ENCODE measurements around the gene DERL2.
"Not testable (repeated sequence)": the region's sequence is repeated elsewhere in the genome, so short reads cannot be mapped to it uniquely, and the experiment has no call there.

The DERL2 gene

GRCh38 chr17:5443728-5444127 is 42.2 kb downstream of the DERL2 start:
- Histone ChIP-seq H3K9me3 (ENCODE audit: low read length) (no peaks in the 10 kb centered on the region), H2AFZ (ENCODE audit: low read depth, low read length) (no peak overlapping the region), H3K4me1 (ENCODE audit: insufficient read depth, low read length) (peaks cover 4% of the 10 kb centered on the region), H3K27me3 (ENCODE audit: insufficient read depth, low read length) (no peaks in the 10 kb centered on the region), H3K36me3 (ENCODE audit: insufficient read depth, low read length) (peaks cover 56% of the 10 kb centered on the region), H3K4me3 (ENCODE audit: low read length) (no peak overlapping the region)

GRCh38 chr17:5439446-5439764 is 46.6 kb downstream of the DERL2 start:
- no peaks in the 10 kb centered on the region for H3K27me3 ChIP-seq (ENCODE audit: insufficient read depth, low read length)
- H3K4me3 ChIP-seq (ENCODE audit: low read length), result peak overlapping the region; percentile 19

GRCh38 chr17:5438716-5439445 is 47.1 kb downstream of the DERL2 start, which contains the start of gene C1QBP:
TSS of gene C1QBP (minus strand) at chr17:5439155. CDS start at chr17:5439073, 82 bp downstream.
- H3K36me3 ChIP-seq (ENCODE audit: insufficient read depth, low read length), result peaks cover 49% of the 10 kb centered on the region
- H3K4me3 ChIP-seq (ENCODE audit: low read length), result peak within 1 kb of the TSS; percentile 85
- peak within 1 kb of the TSS; percentile 60 for H2AFZ ChIP-seq (ENCODE audit: low read depth, low read length)
- no peaks in the 10 kb centered on the region for H3K9me3 ChIP-seq (ENCODE audit: low read length)
- no peaks in the 10 kb centered on the region for H3K27me3 ChIP-seq (ENCODE audit: insufficient read depth, low read length)
- H3K4me1 ChIP-seq (ENCODE audit: insufficient read depth, low read length), result peaks cover 15% of the 10 kb centered on the region

More at GRCh38 chr17:5439446-5439764, 46.6 kb downstream of the DERL2 start:
- Histone ChIP-seq H2AFZ (ENCODE audit: low read depth, low read length) (peak overlapping the region; percentile 40), H3K36me3 (ENCODE audit: insufficient read depth, low read length) (peaks cover 50% of the 10 kb centered on the region), H3K4me1 (ENCODE audit: insufficient read depth, low read length) (peaks cover 15% of the 10 kb centered on the region), H3K9me3 (ENCODE audit: low read length) (no peaks in the 10 kb centered on the region)

GRCh38 chr17:5437721-5438317 is 48.2 kb downstream of the DERL2 start:
- peaks cover 51% of the 10 kb centered on the region for H3K36me3 ChIP-seq (ENCODE audit: insufficient read depth, low read length)
- H3K4me3 ChIP-seq (ENCODE audit: low read length), result peak overlapping the region; percentile 85
- H3K4me1 ChIP-seq (ENCODE audit: insufficient read depth, low read length), result peaks cover 15% of the 10 kb centered on the region
- no peaks in the 10 kb centered on the region for H3K27me3 ChIP-seq (ENCODE audit: insufficient read depth, low read length)
- no peaks in the 10 kb centered on the region for H3K9me3 ChIP-seq (ENCODE audit: low read length)
- H2AFZ ChIP-seq (ENCODE audit: low read depth, low read length), result no peak overlapping the region

- Histone ChIP-seq H3K36me3 (ENCODE audit: insufficient read depth, low read length) (peaks cover 57% of the 10 kb centered on the region), H3K4me1 (ENCODE audit: insufficient read depth, low read length) (peaks cover 15% of the 10 kb centered on the region)
- not testable (repeated sequence) for H3K9me3 ChIP-seq (ENCODE audit: low read length); H3K4me3 ChIP-seq (ENCODE audit: low read length); H3K27me3 ChIP-seq (ENCODE audit: insufficient read depth, low read length); H2AFZ ChIP-seq (ENCODE audit: low read depth, low read length)
Measured at GRCh38 chr17:5435781-5436315, 50.1 kb downstream of the DERL2 start.

GRCh38 chr17:5434984-5435383 is 51.0 kb downstream of the DERL2 start:
- Histone ChIP-seq H3K27me3 (ENCODE audit: insufficient read depth, low read length) (no peaks in the 10 kb centered on the region), H3K9me3 (ENCODE audit: low read length) (no peaks in the 10 kb centered on the region), H3K4me1 (ENCODE audit: insufficient read depth, low read length) (peaks cover 15% of the 10 kb centered on the region), H2AFZ (ENCODE audit: low read depth, low read length) (no peak overlapping the region), H3K36me3 (ENCODE audit: insufficient read depth, low read length) (peaks cover 64% of the 10 kb centered on the region), H3K4me3 (ENCODE audit: low read length) (no peak overlapping the region)

- Histone ChIP-seq H3K9me3 (ENCODE audit: low read length) (no peaks in the 10 kb centered on the region), H3K4me1 (ENCODE audit: insufficient read depth, low read length) (no peaks in the 10 kb centered on the region), H3K27me3 (ENCODE audit: insufficient read depth, low read length) (no peaks in the 10 kb centered on the region), H3K4me3 (ENCODE audit: low read length) (no peak overlapping the region), H2AFZ (ENCODE audit: low read depth, low read length) (no peak overlapping the region), H3K36me3 (ENCODE audit: insufficient read depth, low read length) (peaks cover 84% of the 10 kb centered on the region)
Measured at GRCh38 chr17:5431949-5432556, 53.9 kb downstream of the DERL2 start.

- not testable (repeated sequence) for H2AFZ ChIP-seq (ENCODE audit: low read depth, low read length); H3K27me3 ChIP-seq (ENCODE audit: insufficient read depth, low read length); H3K9me3 ChIP-seq (ENCODE audit: low read length); H3K4me3 ChIP-seq (ENCODE audit: low read length); H3K4me1 ChIP-seq (ENCODE audit: insufficient read depth, low read length)
- H3K36me3 ChIP-seq (ENCODE audit: insufficient read depth, low read length), result peaks cover 78% of the 10 kb centered on the region
Measured at GRCh38 chr17:5431234-5431633, 54.7 kb downstream of the DERL2 start.

- Histone ChIP-seq H3K4me1 (ENCODE audit: insufficient read depth, low read length) (no peaks in the 10 kb centered on the region), H3K9me3 (ENCODE audit: low read length) (no peaks in the 10 kb centered on the region), H2AFZ (ENCODE audit: low read depth, low read length) (no peak overlapping the region), H3K4me3 (ENCODE audit: low read length) (no peak overlapping the region), H3K36me3 (ENCODE audit: insufficient read depth, low read length) (peaks cover 83% of the 10 kb centered on the region), H3K27me3 (ENCODE audit: insufficient read depth, low read length) (no peaks in the 10 kb centered on the region)
Measured at GRCh38 chr17:5430413-5430999, 55.5 kb downstream of the DERL2 start.

- no peaks in the 10 kb centered on the region for H3K4me1 ChIP-seq (ENCODE audit: insufficient read depth, low read length)
- H3K4me3 ChIP-seq (ENCODE audit: low read length), result no peak overlapping the region
- no peaks in the 10 kb centered on the region for H3K9me3 ChIP-seq (ENCODE audit: low read length)
- H2AFZ ChIP-seq (ENCODE audit: low read depth, low read length), result no peak overlapping the region
- H3K27me3 ChIP-seq (ENCODE audit: insufficient read depth, low read length), result no peaks in the 10 kb centered on the region
- peaks cover 84% of the 10 kb centered on the region for H3K36me3 ChIP-seq (ENCODE audit: insufficient read depth, low read length)
Measured at GRCh38 chr17:5429191-5429887, 56.6 kb downstream of the DERL2 start.

- H3K27me3 ChIP-seq (ENCODE audit: insufficient read depth, low read length), result no peaks in the 10 kb centered on the region
- peaks cover 85% of the 10 kb centered on the region for H3K36me3 ChIP-seq (ENCODE audit: insufficient read depth, low read length)
- H3K9me3 ChIP-seq (ENCODE audit: low read length), result no peaks in the 10 kb centered on the region
Measured at GRCh38 chr17:5425826-5426225, 60.2 kb downstream of the DERL2 start.

GRCh38 chr17:5424909-5425308 is 61.1 kb downstream of the DERL2 start:
- H3K9me3 ChIP-seq (ENCODE audit: low read length), result no peaks in the 10 kb centered on the region
- H3K4me1 ChIP-seq (ENCODE audit: insufficient read depth, low read length), result peaks cover 13% of the 10 kb centered on the region
- H3K36me3 ChIP-seq (ENCODE audit: insufficient read depth, low read length), result peaks cover 78% of the 10 kb centered on the region
- H2AFZ ChIP-seq (ENCODE audit: low read depth, low read length), result no peak overlapping the region
- H3K4me3 ChIP-seq (ENCODE audit: low read length), result no peak overlapping the region
- no peaks in the 10 kb centered on the region for H3K27me3 ChIP-seq (ENCODE audit: insufficient read depth, low read length)

More at GRCh38 chr17:5425826-5426225, 60.2 kb downstream of the DERL2 start:
- Histone ChIP-seq H3K4me3 (ENCODE audit: low read length) (no peak overlapping the region), H2AFZ (ENCODE audit: low read depth, low read length) (no peak overlapping the region), H3K4me1 (ENCODE audit: insufficient read depth, low read length) (peaks cover 13% of the 10 kb centered on the region)

All from neuron (in vitro differentiated cells).